HG02884 (cell line): ENCODE data around the gene ZNF829.
A peak's percentile ranks its signal among the peaks of the same experiment; 100 is the strongest.

ENCODE experiments used
- ATAC-seq: cut with Tn5 transposase; IDR thresholded peaks from one replicate; pipeline ENCODE4 v1.9.1; 2021; ENCODE audit warnings: mild to moderate bottlenecking, moderate library complexity; ENCODE audit not compliant: unreplicated experiment

Gene ZNF829

GRCh38 chr19:36915992-36916830 lies at the start of gene ZNF829, which contains the start of gene ZNF568:
ZNF829 (minus strand) TSS chr19:36916291; CDS start chr19:36915167, 1,124 bp downstream.
ZNF568 (plus strand) TSS chr19:36916332; CDS start chr19:36922771, 6,439 bp downstream.
- ATAC-seq = peak; percentile 87

DNA sequence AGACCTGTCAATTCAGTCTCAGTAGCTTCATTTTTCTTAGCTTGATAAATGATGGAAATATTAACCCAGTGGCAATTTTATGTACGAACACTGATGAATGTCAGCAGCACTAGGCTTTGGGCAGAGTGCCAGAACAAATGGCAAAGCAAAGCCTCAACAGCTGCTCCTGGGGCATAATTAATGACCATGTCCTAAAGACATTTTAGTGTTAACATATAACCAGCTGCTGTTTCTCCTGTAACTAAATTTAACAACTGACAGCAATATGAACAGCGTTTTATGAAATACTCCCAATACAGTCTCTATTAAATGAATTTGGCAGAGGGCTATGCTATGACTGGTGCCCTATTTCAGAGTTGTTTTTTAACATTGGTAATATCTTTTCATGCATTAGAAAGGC lies 47.2 kb upstream of the ZNF829 start:
- ATAC-seq = no peak

DNA sequence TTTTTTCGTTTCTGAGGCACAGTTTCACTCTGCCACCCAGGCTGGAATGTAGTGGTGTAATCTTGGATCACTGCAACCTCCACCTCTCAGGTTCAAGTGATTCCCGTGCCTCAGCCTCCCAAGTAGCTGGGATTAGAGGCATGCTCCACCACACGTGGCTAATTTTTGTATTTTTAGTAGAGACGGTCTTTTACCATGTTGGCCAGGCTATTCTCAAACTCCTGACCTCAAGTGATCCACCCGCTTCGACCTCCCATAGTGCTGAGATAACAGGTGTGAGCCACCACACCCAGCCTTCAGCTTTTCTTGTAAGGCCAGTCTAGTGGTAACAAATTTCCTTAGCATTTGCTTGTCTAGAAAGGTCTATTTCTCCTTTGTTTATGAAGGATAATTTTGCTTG lies 46.3 kb upstream of the ZNF829 start:
- no peak for ATAC-seq

DNA sequence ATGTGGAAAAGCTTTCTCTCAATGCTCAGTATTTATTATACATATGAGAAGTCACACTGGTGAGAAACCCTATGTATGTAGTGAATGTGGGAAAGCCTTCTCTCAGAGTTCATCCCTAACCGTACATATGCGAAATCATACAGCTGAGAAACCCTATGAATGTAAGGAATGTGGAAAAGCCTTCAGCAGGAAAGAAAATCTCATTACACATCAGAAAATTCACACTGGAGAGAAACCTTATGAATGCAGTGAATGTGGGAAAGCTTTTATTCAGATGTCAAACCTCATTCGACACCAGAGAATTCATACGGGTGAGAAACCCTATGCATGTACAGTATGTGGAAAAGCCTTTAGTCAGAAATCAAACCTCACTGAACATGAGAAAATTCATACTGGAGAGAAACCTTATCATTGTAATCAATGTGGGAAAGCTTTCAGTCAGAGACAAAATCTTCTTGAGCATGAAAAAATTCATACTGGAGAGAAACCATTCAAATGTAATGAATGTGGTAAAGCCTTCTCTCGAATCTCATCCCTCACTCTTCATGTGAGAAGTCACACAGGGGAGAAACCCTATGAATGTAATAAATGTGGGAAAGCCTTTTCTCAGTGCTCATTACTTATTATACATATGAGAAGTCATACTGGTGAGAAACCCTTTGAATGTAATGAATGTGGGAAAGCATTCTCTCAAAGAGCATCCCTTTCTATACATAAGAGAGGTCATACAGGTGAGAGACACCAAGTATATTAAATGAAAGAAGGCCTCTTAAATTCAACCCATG lies 34.4 kb upstream of the ZNF829 start:
- ATAC-seq = no peak

GRCh38 chr19:36939153-36939552 lies 23.1 kb upstream of the ZNF829 start:
- no peak for ATAC-seq

- no peak for ATAC-seq
These were observed 15.6 kb upstream of the ZNF829 start for GRCh38 chr19:36931684-36932083.

- ATAC-seq = no peak
These were observed 2.0 kb upstream of the ZNF829 start for GRCh38 chr19:36918090-36918489.

- no peak for ATAC-seq
These were observed 900 bp upstream of the ZNF829 start for GRCh38 chr19:36916991-36917390.

DNA sequence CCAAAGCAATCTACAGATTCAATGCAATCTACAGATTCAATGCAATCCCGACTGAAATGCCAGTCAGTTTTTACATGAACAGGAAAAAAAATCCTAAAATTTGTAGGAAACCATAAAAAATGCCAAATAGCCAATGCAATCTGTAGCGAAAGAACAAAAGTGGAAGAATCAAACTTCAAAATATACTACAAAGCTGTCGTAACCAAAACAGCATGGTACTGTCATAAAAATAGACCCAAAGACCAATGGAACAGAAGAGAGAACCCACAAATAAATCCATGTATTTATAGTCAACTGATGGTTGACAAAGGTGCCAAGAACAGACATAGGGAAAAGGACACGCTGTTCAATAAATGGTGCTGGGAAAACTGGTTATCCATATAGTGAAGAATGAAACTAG lies 17.7 kb downstream of the ZNF829 start:
- no peak for ATAC-seq

DNA sequence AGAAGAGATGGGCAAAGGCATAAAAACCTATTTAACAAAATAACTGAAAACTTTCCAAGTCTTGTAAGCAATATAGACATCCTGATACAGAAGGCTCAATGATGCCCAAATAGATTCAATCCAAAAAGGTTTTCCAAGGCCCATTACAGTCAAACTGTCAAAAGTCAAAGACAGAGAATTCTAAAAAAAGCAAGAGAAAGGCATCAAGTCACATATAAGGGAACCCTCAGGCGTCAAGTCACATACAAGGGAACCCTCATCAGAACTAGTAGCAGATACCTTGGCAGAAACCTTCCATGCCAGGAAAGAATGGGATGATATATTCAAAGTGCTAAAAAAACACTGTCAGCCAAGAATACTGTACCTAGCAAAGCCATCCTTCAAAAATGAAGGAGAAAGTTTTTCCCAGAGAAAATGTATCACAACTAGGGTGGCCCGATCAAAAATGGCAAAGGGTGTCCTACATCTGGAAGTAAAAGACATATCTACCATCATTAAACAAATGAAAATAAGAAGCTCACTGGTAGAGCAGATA lies 21.2 kb downstream of the ZNF829 start:
- ATAC-seq = no peak

DNA sequence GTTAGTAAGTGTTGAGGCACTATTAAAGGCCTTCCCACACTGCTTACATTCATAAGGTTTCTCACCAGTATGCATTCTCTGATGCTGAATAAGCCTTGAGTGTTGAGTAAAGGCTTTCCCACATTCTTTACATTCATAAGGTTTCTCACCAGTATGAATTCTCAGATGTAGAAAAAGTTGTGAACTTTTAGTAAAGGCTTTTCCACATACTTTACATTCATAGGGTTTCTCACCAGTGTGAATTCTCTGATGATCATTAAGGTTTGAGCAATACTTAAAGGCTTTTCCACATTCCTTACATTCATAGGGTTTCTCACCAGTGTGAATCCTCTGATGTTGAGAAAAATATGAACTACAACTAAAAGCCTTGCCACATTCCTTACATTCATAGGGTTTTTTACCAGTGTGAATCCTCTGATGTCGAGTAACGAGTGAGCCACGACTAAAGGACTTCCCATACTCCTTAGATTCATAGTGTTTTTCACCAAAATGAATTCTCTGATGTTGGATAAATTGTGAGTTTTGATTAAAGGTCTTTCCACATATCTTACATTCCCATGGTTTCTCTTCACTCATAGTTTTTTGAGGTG lies 24.2 kb downstream of the ZNF829 start:
- no peak for ATAC-seq

DNA sequence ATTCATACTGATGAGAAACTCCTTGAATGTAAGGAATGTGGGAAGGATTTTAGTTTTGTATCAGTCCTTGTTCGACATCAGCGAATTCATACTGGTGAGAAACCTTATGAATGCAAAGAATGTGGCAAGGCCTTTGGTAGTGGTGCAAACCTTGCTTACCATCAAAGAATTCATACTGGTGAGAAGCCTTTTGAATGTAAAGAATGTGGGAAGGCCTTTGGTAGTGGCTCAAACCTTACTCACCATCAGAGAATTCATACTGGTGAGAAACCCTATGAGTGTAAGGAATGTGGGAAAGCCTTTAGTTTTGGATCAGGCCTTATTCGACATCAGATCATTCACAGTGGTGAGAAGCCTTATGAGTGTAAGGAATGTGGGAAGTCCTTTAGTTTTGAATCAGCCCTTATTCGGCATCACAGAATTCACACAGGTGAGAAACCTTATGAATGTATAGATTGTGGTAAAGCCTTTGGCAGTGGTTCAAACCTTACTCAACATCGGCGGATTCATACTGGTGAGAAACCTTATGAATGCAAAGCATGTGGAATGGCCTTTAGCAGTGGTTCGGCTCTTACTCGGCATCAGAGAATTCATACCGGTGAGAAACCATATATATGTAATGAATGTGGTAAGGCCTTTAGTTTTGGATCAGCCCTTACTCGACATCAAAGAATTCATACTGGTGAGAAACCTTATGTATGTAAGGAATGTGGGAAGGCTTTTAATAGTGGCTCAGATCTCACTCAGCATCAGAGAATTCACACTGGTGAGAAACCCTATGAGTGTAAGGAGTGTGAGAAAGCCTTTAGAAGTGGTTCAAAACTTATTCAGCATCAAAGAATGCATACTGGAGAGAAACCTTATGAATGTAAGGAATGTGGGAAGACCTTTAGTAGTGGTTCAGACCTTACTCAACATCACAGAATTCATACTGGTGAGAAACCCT lies 38.8 kb downstream of the ZNF829 start:
- no peak for ATAC-seq

GRCh38 chr19:36851898-36852297 lies 64.2 kb downstream of the ZNF829 start:
- ATAC-seq = no peak

DNA sequence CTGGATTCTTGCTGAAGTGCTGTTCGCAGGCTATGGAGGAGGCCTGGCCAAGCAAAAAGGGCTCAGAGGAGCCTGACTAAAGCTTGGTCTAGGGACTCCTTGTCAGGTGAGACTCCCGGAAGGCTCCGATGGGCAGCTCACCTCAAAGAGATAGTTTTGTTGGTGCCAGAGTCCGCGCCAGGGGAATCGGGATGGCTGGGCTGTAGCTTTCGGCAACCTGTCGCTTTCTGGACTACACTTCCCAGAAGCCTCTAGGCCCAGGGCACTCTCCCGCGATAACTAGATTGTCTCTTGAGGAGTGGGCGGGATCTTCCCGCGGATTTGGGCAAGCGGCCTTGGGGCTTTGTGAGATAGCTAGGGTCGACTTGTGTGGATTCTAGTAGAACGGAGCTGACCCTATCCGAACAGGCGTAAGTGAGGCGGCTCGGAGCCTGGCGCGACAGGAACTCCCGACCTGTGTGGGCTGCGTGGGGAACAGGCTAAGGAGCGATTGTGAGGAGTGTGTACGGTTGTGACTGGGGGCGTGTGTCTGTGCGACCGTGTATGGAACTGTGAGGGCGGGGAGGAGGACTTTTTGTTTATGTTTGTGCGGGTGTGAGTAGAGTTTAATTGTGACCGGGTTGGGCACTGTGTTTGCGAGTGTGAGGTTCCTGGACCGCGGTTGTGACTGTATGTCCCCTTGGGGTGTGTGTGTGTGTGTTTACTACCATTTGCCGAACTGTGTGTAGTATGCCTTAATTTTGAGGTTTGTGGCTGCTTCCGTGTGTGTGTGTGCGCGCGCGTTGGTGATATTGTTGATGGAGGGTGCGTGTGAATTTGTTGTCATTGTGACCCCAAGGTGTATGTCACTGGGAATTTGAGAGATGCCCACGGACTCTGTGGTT lies 65.3 kb downstream of the ZNF829 start, which contains the start of gene ZNF345:
ZNF345 (plus strand) TSS at position 318 of the 884 bp plus-strand sequence. CDS start 25,955 bp downstream, outside the sequence.
- peak; percentile 56 for ATAC-seq

DNA sequence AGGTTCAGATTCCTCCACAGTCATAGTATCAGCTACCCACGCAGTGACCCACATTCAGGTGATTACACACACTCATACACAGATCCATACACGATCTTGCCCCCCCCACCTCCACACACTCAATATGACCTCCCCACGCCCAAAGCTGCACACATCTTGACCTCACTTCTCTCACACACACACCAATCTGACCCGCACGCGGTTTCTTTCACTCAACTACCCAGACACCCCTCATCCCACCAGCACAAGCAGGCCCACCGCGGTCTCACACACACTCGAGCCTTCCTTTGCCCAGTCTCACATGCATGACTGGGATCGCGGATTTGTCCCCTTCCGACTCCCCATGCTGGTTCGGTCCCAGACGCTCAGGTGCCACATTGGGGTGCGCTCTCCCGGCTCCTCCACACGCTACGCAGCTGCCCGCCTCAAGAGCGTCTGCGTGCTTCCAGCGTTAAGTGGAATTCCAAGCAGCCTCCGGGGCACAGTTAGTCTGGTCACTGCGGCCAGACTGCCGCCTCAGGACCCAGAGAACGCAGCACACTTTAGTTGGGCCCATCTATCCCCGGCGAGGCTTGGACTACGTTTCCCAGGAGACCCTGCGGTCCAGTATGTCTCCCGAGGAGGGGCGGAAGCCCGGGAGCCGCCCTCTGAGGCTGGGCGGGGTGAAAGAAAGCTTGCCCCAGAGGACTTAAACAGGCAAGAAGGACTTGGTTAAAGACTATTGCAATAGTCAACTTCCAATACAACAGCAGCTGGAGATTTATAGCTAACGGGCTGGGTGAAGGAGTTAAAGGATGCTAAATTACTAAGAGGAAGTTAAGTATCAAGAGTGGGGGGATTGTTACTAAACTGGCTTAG lies 66.2 kb downstream of the ZNF829 start:
- peak; percentile 79 for ATAC-seq

- no peak for ATAC-seq
These were observed 68.1 kb downstream of the ZNF829 start for GRCh38 chr19:36847968-36848367.

DNA sequence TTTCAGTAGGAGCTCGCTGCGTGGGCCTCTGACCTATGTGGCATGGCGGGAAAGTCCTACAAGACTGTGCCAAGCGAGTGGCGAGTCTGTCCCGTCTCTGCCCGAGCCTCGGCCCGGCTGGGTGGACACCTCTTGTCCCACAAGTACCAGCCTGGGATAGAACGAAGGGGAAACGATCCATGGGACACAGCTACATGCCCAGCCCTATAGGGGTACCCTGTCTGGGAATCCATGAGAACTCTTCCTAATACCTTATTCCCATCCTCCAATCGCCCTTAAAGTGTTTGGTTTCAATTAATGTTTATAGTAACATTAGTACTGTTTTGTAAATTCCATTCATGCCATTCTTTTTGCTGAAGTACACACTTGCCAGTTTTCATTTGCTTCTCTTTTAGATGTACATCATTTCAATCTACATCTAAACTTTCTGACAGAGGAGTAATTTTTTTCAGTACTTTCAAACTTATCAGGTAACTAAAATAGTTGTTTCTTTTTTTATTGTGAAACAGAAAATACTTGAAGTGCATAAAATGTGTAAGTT lies 77.2 kb downstream of the ZNF829 start:
- no peak for ATAC-seq
